Uterus (tissue), 4 donors: Measurements from ENCODE around the gene NR2C2AP. TPM values are rescaled to one million over a fixed set of nuclear protein-coding genes. Genes with fewer than 3 reads are reported as not detected.

ENCODE experiments used
- DNase-seq, 2 donors: peaks; one replicate each; pipeline ENCODE4 v3.0.0-alpha.2; 2019 to 2020
- H3K27ac ChIP-seq, 2 donors: fragments of 200-600 bp; sonication (generic); 1 replicate in 1 of 2; 2 replicates in 1 of 2; pipeline ENCODE4 v1.5.1; 2016 to 2018
- H3K27me3 ChIP-seq, 2 donors: fragments of 200-600 bp; sonication (generic); one replicate each; pipeline ENCODE4 v1.5.1; 2018 to 2019; ENCODE audit warnings: control low read depth in 1 of 2
- H3K36me3 ChIP-seq, 2 donors: fragments of 200-600 bp; sonication (generic); one replicate each; pipeline ENCODE4 v1.5.1; 2019; ENCODE audit warnings: control low read depth in 1 of 2
- H3K4me1 ChIP-seq, 2 donors: fragments of 200-600 bp; sonication (generic); one replicate each; pipeline ENCODE4 v1.5.1; 2018 to 2019; ENCODE audit warnings: control low read depth in 1 of 2
- H3K4me3 ChIP-seq, 2 donors: fragments of 200-600 bp; sonication (generic); 1 replicate in 1 of 2; 2 replicates in 1 of 2; pipeline ENCODE4 v1.5.1; 2018 to 2019; ENCODE audit warnings: mild to moderate bottlenecking in 1 of 2
- H3K9me3 ChIP-seq, 2 donors: fragments of 200-600 bp; sonication (generic); one replicate each; pipeline ENCODE4 v1.5.1; 2019; ENCODE audit warnings: control low read depth in 1 of 2
- CTCF ChIP-seq, 4 experiments: fragments of 200-600 bp in 2 of 4; fragments of 450-650 bp in 2 of 4; sonication (generic) in 2 of 4; IDR thresholded peaks; one replicate each; pipeline ENCODE4 v1.5.1; 2016 to 2019; ENCODE audit warnings: antibody characterized with exemption in 4 of 4, mild to moderate bottlenecking in 2 of 4, moderate library complexity in 1 of 4
- POLR2A ChIP-seq, 2 donors: fragments of 450-650 bp; IDR thresholded peaks; one replicate each; pipeline ENCODE4 v1.6.1; 2016; ENCODE audit warnings: antibody characterized with exemption in 2 of 2, mild to moderate bottlenecking in 1 of 2, moderate library complexity in 1 of 2
- intact Hi-C: fragments of 100-400 bp; cut with DNase I; formaldehyde crosslinking; loops from one replicate; pipeline ENCODE4 v1.15.1; 2023; ENCODE audit warnings: low total_unique reads
- total RNA-seq, 4 donors: library from RNA; depleted of rRNA in 3 of 4; stranded (reverse); fragments of >200 nt in 3 of 4; gene quantifications; one replicate each; pipeline versions ENCODE4 v1.1.0 to v1.2.4, GENCODE V29; 2014 to 2023
- donor health status: DM: yes; HTN: yes; CAD: no.

Gene NR2C2AP
- total RNA-seq, 4 donors from 2014 or later, result 0.77 to 16.0 (median 8.5) TPM

- Histone ChIP-seq H3K4me1 (peaks cover 0 to 8% of the 10 kb centered on the region in 2 donors), H3K4me3 (no peak overlapping the region), H3K27me3 (peaks cover 0 to 7% of the 10 kb centered on the region in 2 donors), H3K27ac (no peak overlapping the region), H3K9me3 (no peaks in the 10 kb centered on the region), H3K36me3 (no peaks in the 10 kb centered on the region)
- intact Hi-C loops, result no loop called here
- DNase-seq, result no peak
- TF ChIP-seq CTCF (IDR thresholded peaks at IDR 0.05) (no peak), POLR2A (IDR thresholded peaks at IDR 0.05) (no peak)
These were observed 3.7 kb upstream of the NR2C2AP start for GRCh38 chr19:19206938-19207337.

- Histone ChIP-seq H3K4me3 (no peak overlapping the region), H3K4me1 (peaks cover 0 to 8% of the 10 kb centered on the region in 2 donors), H3K27ac (no peak overlapping the region), H3K9me3 (no peaks in the 10 kb centered on the region), H3K27me3 (no peaks in the 10 kb centered on the region), H3K36me3 (no peaks in the 10 kb centered on the region)
- no peak for DNase-seq
- intact Hi-C loops, result no loop called here
- no peak for TF ChIP-seq POLR2A (IDR thresholded peaks at IDR 0.05)
- no peak for TF ChIP-seq CTCF (IDR thresholded peaks at IDR 0.05)
These were observed 2.5 kb upstream of the NR2C2AP start for GRCh38 chr19:19205416-19206410.

- no peak for DNase-seq
- Histone ChIP-seq H3K4me1 (peaks cover 0 to 8% of the 10 kb centered on the region in 2 donors), H3K36me3 (no peaks in the 10 kb centered on the region), H3K27me3 (no peaks in the 10 kb centered on the region), H3K9me3 (no peaks in the 10 kb centered on the region), H3K27ac (no peak overlapping the region), H3K4me3 (no peak overlapping the region)
- TF ChIP-seq CTCF (IDR thresholded peaks at IDR 0.05) (no peak), POLR2A (IDR thresholded peaks at IDR 0.05) (no peak)
- intact Hi-C loops, result no loop called here
These were observed 967 bp upstream of the NR2C2AP start for GRCh38 chr19:19204181-19204580.

GRCh38 chr19:19202707-19203011, 555 bp downstream of the NR2C2AP start:
- Histone ChIP-seq H3K27me3 (no peaks in the 10 kb centered on the region), H3K4me1 (peaks cover 0 to 8% of the 10 kb centered on the region in 2 donors), H3K36me3 (no peaks in the 10 kb centered on the region), H3K27ac (peak overlapping the region; percentile 61 to 84), H3K9me3 (no peaks in the 10 kb centered on the region), H3K4me3 (peak overlapping the region; percentile 48 to 52)
- intact Hi-C loops, result no loop called here
- TF ChIP-seq CTCF (IDR thresholded peaks at IDR 0.05) (no peak), POLR2A (IDR thresholded peaks at IDR 0.05) (no peak)
- DNase-seq, result no peak
